Thyroid gland (tissue), 4 donors: ENCODE data around the gene ESYT3.

ENCODE experiments used
- POLR2A ChIP-seq, 2 donors: fragments of 450-650 bp; IDR thresholded peaks; one replicate each; pipeline ENCODE4 v1.6.1; 2017; ENCODE audit warnings: antibody characterized with exemption in 2 of 2, mild to moderate bottlenecking in 2 of 2, moderate library complexity in 1 of 2
- TF ChIP-seq, protein P1 (sequence below), 6 experiments: fragments of 200-600 bp in 3 of 6; fragments of 450-650 bp in 3 of 6; sonication (generic) in 3 of 6; IDR thresholded peaks; one replicate each; pipeline ENCODE4 v1.5.1; 2016 to 2019; ENCODE audit warnings: antibody characterized with exemption in 6 of 6, mild to moderate bottlenecking in 2 of 6, inconsistent platforms in 1 of 6, moderate library complexity in 1 of 6

DNA sequence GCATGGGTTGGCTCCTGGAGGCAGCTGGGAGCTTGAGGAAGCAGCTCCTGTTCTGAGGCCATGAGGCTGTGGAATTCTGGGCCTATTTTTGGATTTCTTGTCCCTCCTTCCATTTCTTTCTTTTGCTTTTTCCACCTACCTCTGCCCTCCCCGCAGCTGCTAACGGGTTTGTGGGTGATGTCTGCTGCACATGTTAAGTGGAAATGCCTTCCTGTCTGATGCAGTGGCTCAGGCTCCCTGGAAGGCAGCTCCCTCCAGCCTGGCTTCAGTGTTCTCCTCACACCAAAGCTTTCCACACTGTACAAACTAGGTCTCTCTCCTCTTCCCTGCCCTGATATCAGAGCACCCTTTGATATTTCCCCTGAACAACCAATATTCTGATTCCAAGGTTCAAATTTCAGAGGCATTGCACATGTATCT lies 33.8 kb upstream of the ESYT3 start:
- TF ChIP-seq, protein P1, sequence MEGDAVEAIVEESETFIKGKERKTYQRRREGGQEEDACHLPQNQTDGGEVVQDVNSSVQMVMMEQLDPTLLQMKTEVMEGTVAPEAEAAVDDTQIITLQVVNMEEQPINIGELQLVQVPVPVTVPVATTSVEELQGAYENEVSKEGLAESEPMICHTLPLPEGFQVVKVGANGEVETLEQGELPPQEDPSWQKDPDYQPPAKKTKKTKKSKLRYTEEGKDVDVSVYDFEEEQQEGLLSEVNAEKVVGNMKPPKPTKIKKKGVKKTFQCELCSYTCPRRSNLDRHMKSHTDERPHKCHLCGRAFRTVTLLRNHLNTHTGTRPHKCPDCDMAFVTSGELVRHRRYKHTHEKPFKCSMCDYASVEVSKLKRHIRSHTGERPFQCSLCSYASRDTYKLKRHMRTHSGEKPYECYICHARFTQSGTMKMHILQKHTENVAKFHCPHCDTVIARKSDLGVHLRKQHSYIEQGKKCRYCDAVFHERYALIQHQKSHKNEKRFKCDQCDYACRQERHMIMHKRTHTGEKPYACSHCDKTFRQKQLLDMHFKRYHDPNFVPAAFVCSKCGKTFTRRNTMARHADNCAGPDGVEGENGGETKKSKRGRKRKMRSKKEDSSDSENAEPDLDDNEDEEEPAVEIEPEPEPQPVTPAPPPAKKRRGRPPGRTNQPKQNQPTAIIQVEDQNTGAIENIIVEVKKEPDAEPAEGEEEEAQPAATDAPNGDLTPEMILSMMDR (IDR thresholded peaks at IDR 0.05) = no peak
- no peak for TF ChIP-seq POLR2A (IDR thresholded peaks at IDR 0.05)
